ENCODE results near the gene TCF12. TPM values are rescaled to one million over a fixed set of nuclear protein-coding genes. Genes with fewer than 3 reads are reported as not detected.

The TCF12 gene
- total and polyA plus RNA-seq, 2 of the 8 experiments (the other 6 are each of a cell fraction or from before 2014, with no cell fraction given) = 85.8 to 101 TPM

- ChIA-PET POLR2A (ENCODE audit: partially characterized antibody) (interaction anchor here (1.1 to 1.7 kb wide), 2 partner anchors 10 to 17 kb away, joined by 3 to 4 read pairs; no protein-coding TSS in a partner anchor), CTCF (ENCODE audit: partially characterized antibody) (interaction anchor here (1.2 to 2.8 kb wide), 3 partner anchors 9 to 117 kb away, joined by 3 to 10 read pairs (median 4); no protein-coding TSS in a partner anchor)
- no peak overlapping the region for H2BK120ac ChIP-seq (replicated peaks; ENCODE audit: low read depth, low read length)
- H2AFZ ChIP-seq (ENCODE audit: low read length) = no peak overlapping the region
- no peak overlapping the region for H2BK20ac ChIP-seq (ENCODE audit: low read length)
- H3K18ac ChIP-seq (ENCODE audit: extremely low read depth, low read length) = no peak overlapping the region
- no peaks in the 10 kb centered on the region for H3K23me2 ChIP-seq (ENCODE audit: low read depth, low read length)
- FAIRE-seq (no peak), DNase-seq (ENCODE audit: low read depth in 1 of 2, low spot score in 2 of 2) (no peak)
- H3K4me1 ChIP-seq (replicated peaks in 1 of 4; ENCODE audit: control insufficient read depth in 3 of 4, insufficient read depth in 4 of 4, low read length in 3 of 4) = peaks cover 0 to 2% (median 0%) of the 10 kb centered on the region in 4 experiments; a peak in 1 of 7 replicates
- no peaks in the 10 kb centered on the region for H3K27me3 ChIP-seq (replicated peaks in 1 of 4; ENCODE audit: control insufficient read depth in 3 of 4, extremely low read depth in 1 of 4, insufficient read depth in 3 of 4, low read length in 3 of 4)
- no peak overlapping the region for H3K4ac ChIP-seq (replicated peaks; ENCODE audit: insufficient read length, low read depth, low read length)
- no peak overlapping the region for H2BK12ac ChIP-seq (ENCODE audit: low read depth, low read length)
- 79% methylated on average over 3 of the region's 3 CpGs; no CpG with 5 or more reads in 1 of the 2 experiments for WGBS, 2 experiments (ENCODE audit: extremely low coverage in 1 of 2, insufficient coverage in 1 of 2, insufficient read length in 1 of 2, insufficient replicate concordance in 2 of 2, low coverage in 1 of 2, low lambda C conversion rate in 2 of 2, missing lambda C conversion rate in 1 of 2)
- no peak overlapping the region for H4K91ac ChIP-seq (replicated peaks; ENCODE audit: insufficient read length, low read length)
- H3K79me1 ChIP-seq (ENCODE audit: low read depth, low read length) = no peaks in the 10 kb centered on the region
- H3K9ac ChIP-seq (replicated peaks in 1 of 4; ENCODE audit: extremely low read depth in 1 of 4, low read depth in 3 of 4, low read length in 3 of 4) = no peak overlapping the region
- TF ChIP-seq TEAD4 (IDR thresholded peaks at IDR 0.05; ENCODE audit: low read depth, low read length) (no peak), CTBP2 (IDR thresholded peaks at IDR 0.05; ENCODE audit: borderline replicate concordance, insufficient read depth, insufficient read length, low read length) (no peak), TAF7 (optimal IDR thresholded peaks at IDR 0.05; ENCODE audit: borderline replicate concordance, low read depth, low read length) (no peak)
- no peak overlapping the region for H4K5ac ChIP-seq (ENCODE audit: insufficient read length, low read depth, low read length)
- no peak overlapping the region for H4K8ac ChIP-seq (ENCODE audit: extremely low read depth, insufficient read depth, low read length)
- no peak overlapping the region for H3K56ac ChIP-seq (replicated peaks; ENCODE audit: insufficient read length, low read depth, low read length)
- H3K4me2 ChIP-seq (ENCODE audit: insufficient read depth in 1 of 2, low read depth in 2 of 2, low read length in 2 of 2) = no peak overlapping the region
- no peak overlapping the region for H2AK5ac ChIP-seq (ENCODE audit: low read depth, low read length)
- H3K36me3 ChIP-seq (ENCODE audit: control insufficient read depth in 2 of 4, insufficient read depth in 4 of 4, low read length in 3 of 4) = peaks cover 0 to 28% (median 14%) of the 10 kb centered on the region in 4 experiments; a peak in 4 of 8 replicates
- H4K20me1 ChIP-seq (replicated peaks in 1 of 2; ENCODE audit: control insufficient read depth in 1 of 2, insufficient read depth in 2 of 2, low read length in 2 of 2) = peaks cover 0 to 1% of the 10 kb centered on the region in 2 experiments
- no peak overlapping the region for H3K4me3 ChIP-seq (ENCODE audit: extremely low read depth in 1 of 4, insufficient read depth in 2 of 4, low read depth in 3 of 4, low read length in 4 of 4)
- H3K23ac ChIP-seq (ENCODE audit: insufficient read length) = no peak overlapping the region
- H3K14ac ChIP-seq (ENCODE audit: insufficient read length) = no peak overlapping the region
- H2BK15ac ChIP-seq (ENCODE audit: low read length) = no peak overlapping the region
- no peak overlapping the region for H3K27ac ChIP-seq (ENCODE audit: low read depth, low read length)
- H3K9me3 ChIP-seq (ENCODE audit: insufficient read depth in 2 of 2, low read depth in 1 of 2, low read length in 1 of 2) = no peaks in the 10 kb centered on the region
- no peak overlapping the region for H2BK5ac ChIP-seq (ENCODE audit: low read depth, low read length)
- no peaks in the 10 kb centered on the region for H3K79me2 ChIP-seq (ENCODE audit: control insufficient read depth in 1 of 2, insufficient read depth in 2 of 2, low read length in 2 of 2)
Observed at GRCh38 chr15:57263520-57263919, 345.1 kb downstream of the TCF12 start.
